Karpas-422 (cell line): ENCODE results near the gene SLC6A7. TPM values are rescaled to one million over a fixed set of nuclear protein-coding genes. Genes with fewer than 3 reads are reported as not detected.

Source experiments
- DNase-seq: peaks from one replicate; pipeline ENCODE4 v3.0.0-alpha.2; 2015
- H2AFZ ChIP-seq: fragments of 200-600 bp; sonication (generic); 2 replicates; pipeline ENCODE4 v1.6.1; 2014; ENCODE audit warnings: antibody characterized with exemption, low read length, mixed read lengths
- H3K27ac ChIP-seq: fragments of 200-600 bp; sonication (generic); 2 replicates; pipeline ENCODE4 v1.5.1; 2014; ENCODE audit warnings: mild to moderate bottlenecking, low read length, moderate library complexity
- H3K27me3 ChIP-seq: fragments of 200-600 bp; sonication (generic); 2 replicates; pipeline ENCODE4 v1.6.1; 2014; ENCODE audit warnings: low read length, mixed read lengths
- H3K36me3 ChIP-seq: fragments of 200-600 bp; sonication (generic); 2 replicates; pipeline ENCODE4 v1.6.1; 2014; ENCODE audit warnings: low read length, mixed read lengths; ENCODE audit not compliant: insufficient read depth
- H3K4me1 ChIP-seq: fragments of 200-600 bp; sonication (generic); 2 replicates; pipeline ENCODE4 v1.6.1; 2014; ENCODE audit warnings: mild to moderate bottlenecking, low read length, mixed read lengths
- H3K4me2 ChIP-seq: fragments of 200-600 bp; sonication (generic); 2 replicates; pipeline ENCODE4 v1.6.1; 2014; ENCODE audit warnings: low read length, low read depth, mild to moderate bottlenecking; ENCODE audit not compliant: poor library complexity, severe bottlenecking
- H3K4me3 ChIP-seq: fragments of 200-600 bp; sonication (generic); 2 replicates; pipeline ENCODE4 v1.5.1; 2014; ENCODE audit warnings: mild to moderate bottlenecking, antibody characterized with exemption, low read length, mixed read lengths
- H3K79me2 ChIP-seq: fragments of 200-600 bp; sonication (generic); 2 replicates; pipeline ENCODE4 v1.6.1; 2014; ENCODE audit warnings: mild to moderate bottlenecking, low read length, mixed read lengths
- H3K9ac ChIP-seq: fragments of 200-600 bp; sonication (generic); 2 replicates; pipeline ENCODE4 v1.6.0; 2014; ENCODE audit warnings: low read length
- H3K9me2 ChIP-seq: fragments of 200-600 bp; sonication (generic), shearing (Covaris generic); replicated peaks from 2 replicates; pipeline ENCODE4 v1.6.0; 2014; ENCODE audit warnings: mild to moderate bottlenecking, low read length, moderate library complexity; ENCODE audit not compliant: insufficient read depth
- H3K9me3 ChIP-seq: fragments of 300-700, 200-600 bp; sonication (generic); 2 replicates; pipeline ENCODE4 v1.6.1; 2014; ENCODE audit warnings: low read length, mixed read lengths
- H4K20me1 ChIP-seq: fragments of 200-600 bp; sonication (generic); 2 replicates; pipeline ENCODE4 v1.6.1; 2014; ENCODE audit warnings: mild to moderate bottlenecking, antibody characterized with exemption, low read length, low read depth; ENCODE audit not compliant: insufficient read depth
- total RNA-seq: library from RNA; depleted of rRNA; stranded (reverse); fragments of >200 nt; shearing (Covaris generic); gene quantifications from 2 replicates; pipeline ENCODE4 v1.2.3, GENCODE V29; 2014; ENCODE audit warnings: low replicate concordance

SLC6A7 gene
- total RNA-seq, 1 experiment from 2014 or later, result not detected

DNA sequence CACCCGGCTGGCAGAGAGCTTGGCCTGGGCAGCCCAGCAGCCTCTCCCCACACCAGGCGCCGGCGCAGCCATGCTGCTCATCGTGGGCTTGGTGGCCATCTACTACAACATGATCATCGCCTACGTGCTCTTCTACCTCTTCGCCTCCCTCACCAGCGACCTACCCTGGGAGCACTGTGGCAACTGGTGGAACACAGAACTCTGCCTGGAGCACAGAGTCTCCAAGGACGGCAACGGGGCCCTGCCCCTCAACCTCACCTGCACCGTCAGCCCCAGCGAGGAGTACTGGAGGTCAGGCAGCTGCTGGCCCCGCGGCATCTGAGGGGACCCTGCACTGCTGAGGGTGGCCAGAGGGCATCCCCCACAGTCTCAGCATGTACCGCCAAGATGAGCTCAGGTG, 7.1 kb downstream of the SLC6A7 start:
- Histone ChIP-seq H3K9me2 (no peaks in the 10 kb centered on the region), H3K4me1 (no peaks in the 10 kb centered on the region), H3K9ac (no peak overlapping the region), H3K36me3 (no peaks in the 10 kb centered on the region), H3K9me3 (no peaks in the 10 kb centered on the region), H3K27me3 (no peaks in the 10 kb centered on the region), H3K79me2 (no peaks in the 10 kb centered on the region), H4K20me1 (no peaks in the 10 kb centered on the region), H3K4me3 (no peak overlapping the region), H3K4me2 (no peak overlapping the region), H2AFZ (no peak overlapping the region), H3K27ac (no peak overlapping the region)
- no peak for DNase-seq

DNA sequence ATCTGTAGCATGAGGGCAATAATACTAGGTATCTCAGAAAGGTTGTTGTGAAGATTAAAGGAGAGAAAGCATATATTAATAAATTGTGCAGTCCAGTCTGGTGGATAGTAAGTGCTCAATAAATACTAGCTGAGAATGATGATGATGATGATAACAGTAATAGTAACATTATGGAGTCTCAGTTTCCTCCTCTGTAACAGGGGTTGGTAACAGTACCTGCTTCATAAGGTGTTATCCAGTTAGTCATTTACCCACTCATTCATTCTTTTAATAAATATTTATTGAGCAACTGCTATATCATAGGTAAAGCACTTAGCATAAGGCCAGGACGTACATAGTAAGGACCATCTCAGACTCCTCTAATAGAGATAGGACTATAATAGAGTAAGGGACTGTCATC, 7.6 kb downstream of the SLC6A7 start:
- H2AFZ ChIP-seq, result no peak overlapping the region
- no peak overlapping the region for H3K27ac ChIP-seq
- H3K36me3 ChIP-seq, result no peaks in the 10 kb centered on the region
- no peaks in the 10 kb centered on the region for H3K27me3 ChIP-seq
- no peak overlapping the region for H3K4me3 ChIP-seq
- H3K9me3 ChIP-seq, result no peaks in the 10 kb centered on the region
- no peaks in the 10 kb centered on the region for H3K9me2 ChIP-seq
- H3K4me1 ChIP-seq, result no peaks in the 10 kb centered on the region
- DNase-seq, result no peak
- no peaks in the 10 kb centered on the region for H3K79me2 ChIP-seq
- H4K20me1 ChIP-seq, result no peaks in the 10 kb centered on the region
- H3K4me2 ChIP-seq, result no peak overlapping the region
- H3K9ac ChIP-seq, result no peak overlapping the region

DNA sequence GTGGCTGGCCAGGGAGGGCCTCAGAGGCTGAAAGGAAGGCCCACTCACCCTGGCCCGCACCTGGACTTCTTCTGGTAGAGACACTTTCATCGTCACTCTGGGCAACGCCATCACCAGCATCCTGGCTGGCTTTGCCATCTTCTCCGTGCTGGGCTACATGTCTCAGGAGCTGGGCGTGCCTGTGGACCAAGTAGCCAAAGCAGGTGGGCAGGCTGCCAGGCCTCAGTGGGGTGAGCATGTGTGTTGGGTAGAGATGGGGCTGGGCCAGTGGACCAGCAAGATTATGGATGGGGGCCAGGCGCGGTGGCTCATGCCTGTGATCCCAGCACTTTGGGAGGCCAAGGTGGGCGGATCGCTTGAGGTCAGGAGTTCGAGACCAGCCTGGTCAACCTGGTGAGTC, 12.6 kb downstream of the SLC6A7 start:
- no peak overlapping the region for H3K4me3 ChIP-seq
- no peak overlapping the region for H3K27ac ChIP-seq
- no peak for DNase-seq
- H3K79me2 ChIP-seq, result no peaks in the 10 kb centered on the region
- H2AFZ ChIP-seq, result no peak overlapping the region
- H3K27me3 ChIP-seq, result no peaks in the 10 kb centered on the region
- no peaks in the 10 kb centered on the region for H3K9me3 ChIP-seq
- H3K9ac ChIP-seq, result no peak overlapping the region
- H3K9me2 ChIP-seq, result no peaks in the 10 kb centered on the region
- no peak overlapping the region for H3K4me2 ChIP-seq
- H4K20me1 ChIP-seq, result no peaks in the 10 kb centered on the region
- no peaks in the 10 kb centered on the region for H3K36me3 ChIP-seq
- no peaks in the 10 kb centered on the region for H3K4me1 ChIP-seq

DNA sequence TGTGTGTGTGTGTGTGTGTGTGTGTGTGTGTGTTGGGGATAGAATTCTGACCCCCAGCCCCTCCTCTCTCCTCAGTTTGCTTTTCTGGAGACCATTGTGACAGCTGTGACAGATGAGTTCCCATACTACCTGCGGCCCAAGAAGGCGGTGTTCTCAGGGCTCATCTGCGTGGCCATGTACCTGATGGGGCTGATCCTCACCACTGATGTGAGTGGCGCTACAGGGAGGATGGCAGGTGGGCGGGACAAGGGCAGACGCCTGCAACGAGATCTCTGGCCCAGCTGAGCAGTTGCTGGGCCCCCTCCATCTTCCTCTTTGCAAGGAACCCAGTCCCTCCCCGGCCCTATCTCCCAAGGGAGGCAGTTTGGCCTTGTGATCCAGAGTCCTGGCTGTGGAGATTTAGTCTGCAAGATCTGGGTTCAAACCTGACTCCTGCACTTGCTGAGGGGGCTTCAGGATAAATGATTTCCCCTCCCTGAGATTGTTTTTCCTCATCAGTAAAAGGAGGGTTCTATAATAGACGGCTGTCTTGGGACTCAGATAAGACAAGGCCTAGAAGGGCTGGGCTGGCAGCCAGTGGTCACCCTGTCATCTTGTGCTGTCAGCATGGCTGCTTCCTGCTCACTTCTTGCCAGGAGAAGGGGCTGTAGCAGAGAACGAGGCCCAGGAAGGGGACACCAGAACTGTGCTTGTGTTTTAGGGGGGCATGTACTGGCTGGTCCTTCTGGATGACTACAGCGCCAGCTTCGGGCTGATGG, 14.1 kb downstream of the SLC6A7 start:
- H3K9me3 ChIP-seq, result no peaks in the 10 kb centered on the region
- no peaks in the 10 kb centered on the region for H3K27me3 ChIP-seq
- no peak for DNase-seq
- no peaks in the 10 kb centered on the region for H3K9me2 ChIP-seq
- H3K9ac ChIP-seq, result no peak overlapping the region
- H2AFZ ChIP-seq, result no peak overlapping the region
- no peak overlapping the region for H3K27ac ChIP-seq
- no peaks in the 10 kb centered on the region for H3K79me2 ChIP-seq
- H3K4me2 ChIP-seq, result no peak overlapping the region
- no peaks in the 10 kb centered on the region for H3K4me1 ChIP-seq
- H3K4me3 ChIP-seq, result no peak overlapping the region
- H4K20me1 ChIP-seq, result no peaks in the 10 kb centered on the region
- H3K36me3 ChIP-seq, result no peaks in the 10 kb centered on the region

DNA sequence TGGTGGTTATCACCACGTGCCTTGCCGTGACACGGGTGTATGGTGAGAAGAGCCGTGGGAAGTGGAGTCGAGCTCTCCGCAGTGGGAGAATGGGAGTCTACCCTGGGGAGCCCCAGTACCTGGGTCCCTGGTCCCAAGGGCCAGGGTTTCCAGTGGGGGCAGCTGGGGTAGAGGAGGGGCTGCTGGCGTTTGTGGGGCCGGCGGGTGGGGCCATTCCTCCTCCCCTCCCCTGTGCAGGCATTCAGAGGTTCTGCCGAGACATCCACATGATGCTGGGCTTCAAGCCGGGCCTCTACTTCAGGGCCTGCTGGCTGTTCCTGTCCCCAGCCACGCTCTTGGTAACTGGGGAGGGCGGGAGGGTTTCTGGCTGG, 14.7 kb downstream of the SLC6A7 start:
- DNase-seq, result no peak
- no peaks in the 10 kb centered on the region for H3K9me2 ChIP-seq
- H3K4me1 ChIP-seq, result no peaks in the 10 kb centered on the region
- H3K9me3 ChIP-seq, result no peaks in the 10 kb centered on the region
- no peaks in the 10 kb centered on the region for H3K79me2 ChIP-seq
- no peak overlapping the region for H3K27ac ChIP-seq
- H3K4me3 ChIP-seq, result no peak overlapping the region
- H3K27me3 ChIP-seq, result no peaks in the 10 kb centered on the region
- H4K20me1 ChIP-seq, result no peaks in the 10 kb centered on the region
- no peak overlapping the region for H3K4me2 ChIP-seq
- H2AFZ ChIP-seq, result no peak overlapping the region
- no peak overlapping the region for H3K9ac ChIP-seq
- H3K36me3 ChIP-seq, result no peaks in the 10 kb centered on the region

DNA sequence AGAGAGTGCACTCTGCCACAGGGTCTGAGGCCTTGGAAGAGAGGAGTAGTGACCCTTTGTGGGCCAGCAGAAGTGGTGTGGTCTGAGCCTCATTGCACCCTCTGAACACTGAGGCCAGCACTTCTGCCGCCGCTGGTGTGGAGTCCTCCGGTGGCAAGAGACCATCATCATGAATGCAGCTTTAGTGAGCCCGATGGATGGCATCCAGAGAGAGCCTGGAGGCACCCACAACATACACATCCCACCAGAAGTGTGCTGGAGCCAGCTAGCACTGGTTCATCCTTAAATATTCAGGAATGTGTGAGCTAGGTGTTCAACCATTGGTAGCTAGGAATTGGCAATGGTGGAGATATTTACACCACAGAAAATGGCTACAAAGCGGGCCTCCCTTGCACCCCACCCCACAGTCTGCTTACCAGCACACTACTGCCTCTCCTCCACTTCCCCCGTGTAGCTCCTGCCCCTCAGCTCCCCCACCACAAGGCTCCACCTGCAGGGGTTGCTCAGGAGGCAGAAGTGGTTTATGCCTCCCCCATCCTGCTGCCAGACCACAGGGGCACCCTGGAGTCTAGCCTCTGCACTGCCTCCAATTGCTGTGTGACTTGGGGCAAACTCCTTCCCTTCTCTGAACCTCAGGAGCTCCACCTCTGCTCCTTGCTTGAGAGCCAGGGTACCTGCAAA, 16.4 kb downstream of the SLC6A7 start:
- no peaks in the 10 kb centered on the region for H3K4me1 ChIP-seq

DNA sequence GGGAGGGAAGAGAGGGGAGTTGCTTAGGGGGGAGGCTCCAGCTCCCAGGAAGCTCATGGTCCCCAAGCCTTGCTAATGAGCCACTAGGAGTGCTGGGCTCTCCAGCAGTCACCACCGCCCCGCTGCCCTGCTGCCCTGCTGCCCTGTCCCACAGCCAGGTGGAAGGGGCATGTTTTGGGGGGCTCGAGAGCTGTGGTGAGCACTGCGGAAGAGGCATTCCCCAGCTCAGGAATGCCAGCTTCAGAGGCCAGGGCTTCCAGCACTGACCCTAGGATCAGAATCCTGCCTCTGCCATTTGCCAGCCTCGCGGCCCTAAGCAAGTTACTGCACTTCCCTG, 16.9 kb downstream of the SLC6A7 start:
- Histone ChIP-seq H3K79me2 (no peaks in the 10 kb centered on the region), H3K27me3 (no peaks in the 10 kb centered on the region), H3K4me1 (no peaks in the 10 kb centered on the region), H3K36me3 (no peaks in the 10 kb centered on the region), H3K9me2 (no peaks in the 10 kb centered on the region), H4K20me1 (no peaks in the 10 kb centered on the region), H3K27ac (no peak overlapping the region), H3K4me3 (no peak overlapping the region), H3K9me3 (no peaks in the 10 kb centered on the region), H3K9ac (no peak overlapping the region), H3K4me2 (no peak overlapping the region), H2AFZ (no peak overlapping the region)
- no peak for DNase-seq

More for the DNA sequence above, 16.4 kb downstream of the SLC6A7 start:
- Histone ChIP-seq H2AFZ (no peak overlapping the region), H3K27me3 (no peaks in the 10 kb centered on the region), H3K4me3 (no peak overlapping the region), H3K9ac (no peak overlapping the region), H3K27ac (no peak overlapping the region), H3K9me2 (no peaks in the 10 kb centered on the region), H4K20me1 (no peaks in the 10 kb centered on the region), H3K79me2 (no peaks in the 10 kb centered on the region), H3K9me3 (no peaks in the 10 kb centered on the region), H3K36me3 (no peaks in the 10 kb centered on the region), H3K4me2 (no peak overlapping the region)
- DNase-seq, result no peak

DNA sequence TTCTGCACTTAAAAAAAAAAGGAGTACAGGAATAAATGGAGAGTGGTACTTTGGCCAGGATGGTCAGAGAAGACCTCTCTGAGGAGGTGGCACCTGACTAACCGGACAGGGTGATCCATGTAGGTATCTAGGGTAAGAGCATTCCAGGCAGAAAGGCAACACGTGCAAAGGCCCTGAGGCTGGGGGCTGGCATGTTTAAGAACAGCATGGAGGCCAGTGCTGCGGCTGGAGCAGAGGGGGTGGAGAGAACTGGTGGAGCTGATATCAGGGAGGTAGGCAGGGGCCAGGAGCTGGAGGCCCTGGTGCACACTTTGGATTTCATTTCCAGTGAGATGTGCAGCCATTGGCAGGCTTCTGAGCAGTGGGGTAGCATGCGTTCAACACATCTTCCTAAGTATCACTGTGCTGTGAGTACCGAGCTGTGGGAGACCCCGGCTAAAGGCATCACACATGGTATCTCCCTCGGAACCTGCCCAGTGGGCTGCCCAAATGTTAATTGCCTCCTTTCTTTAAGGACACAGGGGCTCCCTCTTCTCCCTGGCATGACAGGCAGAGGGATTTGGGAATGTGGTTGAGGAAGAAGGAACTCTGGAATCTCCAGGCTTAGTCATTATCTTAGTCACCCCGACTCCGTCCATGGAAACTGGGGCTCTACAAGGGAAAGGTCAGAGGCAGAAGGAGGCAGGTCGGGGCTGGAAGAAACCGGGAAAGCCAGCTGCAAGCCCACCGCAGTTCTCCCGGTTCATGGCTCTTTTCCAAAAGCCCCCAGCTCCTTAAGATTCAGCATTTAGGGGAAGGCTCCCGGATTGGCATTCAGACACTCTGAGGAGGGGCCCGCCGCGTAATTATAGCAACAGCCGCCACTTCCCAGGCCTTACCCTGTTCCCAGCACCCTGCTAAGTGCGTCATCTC, 18.6 kb downstream of the SLC6A7 start:
- Histone ChIP-seq H3K4me3 (no peak overlapping the region), H3K9me2 (no peaks in the 10 kb centered on the region), H4K20me1 (no peaks in the 10 kb centered on the region), H3K9ac (no peak overlapping the region), H3K36me3 (no peaks in the 10 kb centered on the region), H3K4me2 (no peak overlapping the region), H3K27me3 (no peaks in the 10 kb centered on the region), H3K27ac (no peak overlapping the region), H2AFZ (no peak overlapping the region), H3K9me3 (no peaks in the 10 kb centered on the region), H3K4me1 (no peaks in the 10 kb centered on the region), H3K79me2 (no peaks in the 10 kb centered on the region)
- DNase-seq, result no peak
